Muscle layer of duodenum (tissue), 2 donors: ENCODE data around the gene NHLRC1.

ENCODE experiments used
- H3K27ac ChIP-seq: one replicate; pipeline ENCODE4 v1.7.0; 2013; ENCODE audit warnings: mild to moderate bottlenecking, low read length
- H3K27me3 ChIP-seq: one replicate; pipeline ENCODE4 v1.7.0; 2013; ENCODE audit warnings: low read depth, mild to moderate bottlenecking, control low read depth, low read length
- H3K36me3 ChIP-seq, 2 donors: one replicate each; pipeline ENCODE4 v1.7.0; 2013; ENCODE audit warnings: low read length in 2 of 2, control low read depth in 1 of 2, mild to moderate bottlenecking in 1 of 2; ENCODE audit not compliant: insufficient read depth in 2 of 2, control insufficient read depth in 1 of 2
- H3K4me1 ChIP-seq, 2 donors: one replicate each; pipeline ENCODE4 v1.7.0; 2013; ENCODE audit warnings: low read length in 2 of 2, mild to moderate bottlenecking in 2 of 2, control low read depth in 1 of 2, moderate library complexity in 1 of 2; ENCODE audit not compliant: insufficient read depth in 2 of 2, control insufficient read depth in 1 of 2
- H3K4me3 ChIP-seq, 2 donors: one replicate each; pipeline ENCODE4 v1.7.0; 2013; ENCODE audit warnings: low read length in 2 of 2, low read depth in 1 of 2, mild to moderate bottlenecking in 1 of 2
- H3K9me3 ChIP-seq, 2 donors: one replicate each; pipeline ENCODE4 v1.7.0; 2013; ENCODE audit warnings: low read length in 2 of 2, control low read depth in 1 of 2, mild to moderate bottlenecking in 1 of 2; ENCODE audit not compliant: control insufficient read depth in 1 of 2
- donor health status: healthy.

NHLRC1 gene

DNA sequence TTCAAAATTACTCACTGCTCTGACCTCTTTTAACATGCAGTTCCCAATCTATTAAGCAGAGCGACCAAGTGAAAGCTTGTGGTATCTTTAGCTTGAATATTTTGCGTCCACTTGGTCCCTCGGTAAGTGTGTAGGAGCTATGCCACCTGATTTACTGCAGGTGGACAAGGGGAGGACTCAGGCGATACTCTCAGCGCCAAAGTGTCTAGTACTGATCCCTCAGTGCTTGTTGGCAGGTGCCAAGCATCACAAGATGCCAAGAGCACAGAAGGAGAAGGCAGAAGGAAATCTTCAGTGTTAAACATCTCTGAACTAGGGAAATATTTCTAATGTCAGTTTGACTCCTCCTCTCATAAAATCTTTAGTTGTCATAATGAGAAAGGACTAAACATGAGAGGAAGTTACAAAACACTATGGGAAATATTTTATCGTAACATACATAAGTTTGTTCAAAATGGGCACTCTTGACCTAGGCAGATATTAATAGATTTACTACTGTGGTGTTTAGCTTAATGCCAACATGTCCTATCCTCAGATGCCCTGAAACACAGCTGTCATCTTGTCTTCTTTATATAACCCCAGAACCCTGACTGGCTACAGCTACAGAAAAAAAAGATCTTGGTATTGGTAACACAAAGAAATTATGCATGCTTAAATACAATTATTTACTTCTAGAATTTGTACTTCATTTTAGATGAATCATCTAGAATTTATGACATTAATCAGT is 19.5 kb downstream of the NHLRC1 start:
- Histone ChIP-seq H3K9me3 (peaks cover 0 to 7% of the 10 kb centered on the region in 2 donors), H3K27me3 (no peaks in the 10 kb centered on the region)

DNA sequence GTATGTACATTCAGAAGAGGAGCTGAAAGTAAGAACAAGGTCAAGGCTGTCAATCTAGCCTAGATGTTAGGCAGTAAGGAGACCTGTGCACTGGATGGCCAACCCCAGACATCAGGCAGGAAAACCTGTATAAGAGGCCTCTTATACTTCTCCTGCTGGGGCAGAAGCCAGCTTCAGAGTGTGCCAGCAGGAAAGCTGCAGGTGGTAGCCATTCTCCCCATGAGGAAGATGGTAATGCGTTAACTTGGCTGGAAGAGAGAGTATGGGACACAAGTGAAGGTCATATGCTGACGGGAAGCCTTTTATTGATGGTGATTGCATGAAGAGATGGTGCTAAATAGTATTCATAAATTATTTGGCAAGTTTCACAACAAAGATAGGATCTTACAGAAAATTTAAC is 20.6 kb downstream of the NHLRC1 start:
- H3K27me3 ChIP-seq, result no peaks in the 10 kb centered on the region

More for the DNA sequence above, 19.5 kb downstream of the NHLRC1 start:
- Histone ChIP-seq H3K36me3 (no peaks in the 10 kb centered on the region), H3K27ac (no peak overlapping the region), H3K4me1 (no peaks in the 10 kb centered on the region), H3K4me3 (no peak overlapping the region)

DNA sequence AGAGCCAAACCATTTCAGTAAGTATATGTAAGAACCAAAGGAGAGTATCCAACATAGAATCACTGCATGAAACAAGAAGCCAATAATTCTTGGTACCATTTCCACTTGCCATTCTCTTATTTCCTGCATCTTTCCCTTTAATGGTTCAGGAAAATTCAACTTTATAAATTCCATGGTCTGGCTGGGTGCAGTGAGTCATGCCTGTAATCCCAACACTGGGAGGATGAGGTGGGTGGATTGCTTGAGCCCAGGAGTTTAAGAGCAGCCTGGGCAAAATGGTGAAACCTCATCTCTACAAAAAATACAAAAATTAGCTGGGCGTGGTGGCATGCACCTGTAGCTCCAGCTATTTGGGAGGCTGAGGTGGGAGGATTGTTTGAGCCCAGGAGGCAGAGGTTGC is 21.2 kb downstream of the NHLRC1 start:
- Histone ChIP-seq H3K27ac (no peak overlapping the region), H3K4me1 (no peaks in the 10 kb centered on the region), H3K27me3 (no peaks in the 10 kb centered on the region), H3K4me3 (no peak overlapping the region), H3K36me3 (no peaks in the 10 kb centered on the region), H3K9me3 (no peaks in the 10 kb centered on the region)

More for the DNA sequence above, 20.6 kb downstream of the NHLRC1 start:
- no peaks in the 10 kb centered on the region for H3K36me3 ChIP-seq
- H3K27ac ChIP-seq, result no peak overlapping the region
- H3K4me3 ChIP-seq, result no peak overlapping the region
- no peaks in the 10 kb centered on the region for H3K4me1 ChIP-seq
- H3K9me3 ChIP-seq, result peaks cover 0 to 3% of the 10 kb centered on the region in 2 donors

DNA sequence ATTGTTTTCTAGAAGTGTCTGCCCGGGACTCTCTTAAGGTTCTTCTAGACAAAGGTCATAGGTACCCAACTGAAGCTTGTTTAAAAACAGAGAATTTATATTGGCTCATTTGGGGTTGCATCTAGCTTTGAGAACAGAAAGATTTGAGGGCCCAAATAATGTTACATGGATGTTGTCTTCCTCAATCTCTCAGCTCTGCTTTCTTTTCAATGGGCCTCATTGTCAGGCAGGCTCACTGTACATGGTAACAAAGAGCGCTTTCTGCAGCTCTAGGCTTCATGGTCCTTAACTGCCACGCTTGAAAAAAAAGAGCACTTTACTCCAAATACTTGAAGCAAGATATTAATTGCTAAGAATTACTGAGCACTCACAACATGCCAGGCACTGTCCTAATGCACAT is 22.2 kb downstream of the NHLRC1 start:
- Histone ChIP-seq H3K27ac (no peak overlapping the region), H3K4me3 (no peak overlapping the region), H3K9me3 (no peaks in the 10 kb centered on the region), H3K36me3 (no peaks in the 10 kb centered on the region), H3K4me1 (no peaks in the 10 kb centered on the region), H3K27me3 (no peaks in the 10 kb centered on the region)

DNA sequence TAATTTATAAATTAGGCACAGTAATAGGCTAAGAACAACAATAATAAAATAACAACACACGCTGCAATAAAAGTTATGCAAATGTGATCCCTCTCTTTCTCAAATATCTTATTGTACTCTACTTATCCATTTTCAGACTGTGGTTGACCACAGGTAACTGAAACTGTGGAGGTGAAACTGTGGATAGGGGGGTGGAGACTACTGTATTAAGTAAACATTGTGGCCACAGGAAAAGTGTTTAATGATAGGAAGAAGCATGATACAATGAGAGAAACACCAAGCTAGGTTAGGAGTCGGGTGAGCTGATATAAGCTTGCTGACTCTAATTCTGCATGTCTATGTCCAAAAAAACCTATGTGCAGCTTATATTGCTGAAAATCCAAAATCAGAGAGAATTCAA is 23.0 kb downstream of the NHLRC1 start:
- Histone ChIP-seq H3K4me3 (no peak overlapping the region), H3K9me3 (no peaks in the 10 kb centered on the region), H3K27me3 (no peaks in the 10 kb centered on the region), H3K36me3 (no peaks in the 10 kb centered on the region), H3K4me1 (no peaks in the 10 kb centered on the region), H3K27ac (no peak overlapping the region)

DNA sequence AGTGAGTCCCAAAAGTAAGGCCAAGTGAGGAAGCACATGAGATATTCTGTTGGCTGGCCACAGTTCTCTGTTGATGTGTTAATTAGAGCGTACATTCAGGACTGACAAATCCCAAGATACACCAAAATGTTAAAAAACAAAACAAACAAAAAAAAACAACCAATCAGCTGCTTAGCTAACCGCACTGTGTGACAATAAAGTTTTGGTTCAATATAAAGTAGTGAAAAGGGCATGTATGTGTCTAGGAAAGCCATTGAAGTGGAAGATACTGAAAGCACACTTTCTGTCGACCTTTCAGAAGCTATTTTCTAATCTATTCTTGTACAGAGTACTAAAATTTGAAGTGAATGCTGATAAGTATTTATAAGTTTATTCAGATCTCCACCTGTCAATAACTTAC is 26.1 kb downstream of the NHLRC1 start:
- Histone ChIP-seq H3K4me3 (no peak overlapping the region), H3K27me3 (no peaks in the 10 kb centered on the region), H3K9me3 (no peaks in the 10 kb centered on the region), H3K4me1 (no peaks in the 10 kb centered on the region), H3K36me3 (no peaks in the 10 kb centered on the region), H3K27ac (no peak overlapping the region)

DNA sequence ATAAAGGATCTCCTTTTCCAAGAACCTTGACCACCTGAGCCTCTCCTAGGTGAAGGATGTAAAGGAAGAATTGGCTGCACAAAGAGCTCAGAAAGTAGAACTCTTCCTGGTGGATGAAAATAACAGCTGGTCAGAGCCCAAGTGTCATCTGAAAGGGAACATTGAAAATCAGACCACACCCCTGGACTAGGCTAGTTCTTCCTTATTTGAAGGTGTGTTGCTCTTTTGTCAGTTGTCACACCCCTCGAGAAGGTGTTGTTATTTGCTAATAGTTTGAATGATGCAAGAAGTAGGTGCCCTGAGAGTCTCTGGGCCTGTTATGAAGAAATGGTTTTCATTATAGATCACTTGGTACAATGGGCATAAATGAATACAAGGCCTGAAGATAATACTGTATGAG is 31.1 kb downstream of the NHLRC1 start:
- Histone ChIP-seq H3K9me3 (no peaks in the 10 kb centered on the region), H3K36me3 (no peaks in the 10 kb centered on the region), H3K27me3 (no peaks in the 10 kb centered on the region), H3K4me1 (no peaks in the 10 kb centered on the region), H3K27ac (no peak overlapping the region), H3K4me3 (no peak overlapping the region)

DNA sequence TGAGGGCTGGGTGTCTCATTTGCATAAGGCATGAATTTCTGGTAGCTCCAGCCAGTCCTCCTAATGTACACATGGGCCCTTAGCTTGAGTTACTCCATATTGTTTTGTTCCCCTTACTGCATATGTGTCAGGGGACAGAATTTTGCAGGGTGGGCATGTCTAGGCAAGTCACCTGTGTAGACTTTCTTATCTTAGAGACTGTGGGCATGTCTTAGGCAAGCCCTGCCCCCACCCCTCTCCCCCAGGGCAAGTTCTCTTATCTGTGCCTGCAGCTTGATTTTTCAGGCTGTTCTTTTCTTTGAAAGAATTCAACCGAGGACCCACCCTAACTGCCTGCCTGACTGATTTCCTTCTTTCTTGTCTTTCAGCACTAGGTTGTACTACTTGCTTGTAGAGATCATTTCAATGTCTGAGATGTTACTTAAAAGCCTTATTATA is 32.1 kb downstream of the NHLRC1 start:
- Histone ChIP-seq H3K4me3 (no peak overlapping the region), H3K27me3 (no peaks in the 10 kb centered on the region), H3K9me3 (no peaks in the 10 kb centered on the region)

DNA sequence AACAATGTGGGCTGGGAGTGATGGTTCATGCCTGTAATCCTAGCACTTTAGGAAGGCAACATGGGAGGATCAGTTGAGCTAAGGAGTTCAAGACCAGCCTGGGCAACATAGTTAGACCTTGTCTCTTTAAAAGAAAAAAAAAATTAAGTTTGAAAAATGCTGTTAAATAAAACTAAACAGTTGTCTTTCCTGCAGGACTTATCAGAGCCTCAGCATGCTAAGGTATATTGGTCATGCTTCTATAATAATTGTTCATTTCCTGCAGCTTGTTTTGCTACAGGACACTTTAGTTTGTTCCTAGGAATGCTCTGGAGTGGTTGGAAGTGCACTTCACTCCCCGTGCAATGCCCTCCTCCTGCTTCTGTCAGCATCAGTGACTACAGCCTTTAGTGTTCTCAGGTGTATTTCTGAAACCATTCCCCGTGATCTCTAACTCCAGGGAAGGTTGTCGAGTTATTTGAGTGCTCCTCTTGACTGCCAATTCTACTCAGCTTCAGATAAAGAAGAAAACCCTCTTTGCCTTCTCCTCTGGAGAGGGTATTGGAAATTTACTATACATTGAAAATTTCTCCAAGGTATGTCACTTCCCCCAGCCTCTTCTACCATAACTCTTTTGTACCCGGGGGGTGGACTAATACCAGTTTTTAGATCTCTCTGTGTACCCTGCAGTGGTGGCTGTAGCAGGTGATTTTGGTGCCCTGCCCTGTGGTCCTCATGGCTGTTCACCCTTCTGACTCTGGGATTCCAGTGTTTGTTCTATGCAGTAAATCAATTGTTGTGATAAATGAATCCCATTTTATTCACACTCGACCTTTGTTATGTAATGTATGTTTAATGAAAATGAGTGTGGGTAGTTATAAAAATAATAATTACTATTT is 33.8 kb downstream of the NHLRC1 start:
- H3K27ac ChIP-seq, result no peak overlapping the region
- H3K9me3 ChIP-seq, result no peaks in the 10 kb centered on the region
- H3K4me3 ChIP-seq, result no peak overlapping the region
- H3K27me3 ChIP-seq, result no peaks in the 10 kb centered on the region
- no peaks in the 10 kb centered on the region for H3K36me3 ChIP-seq
- no peaks in the 10 kb centered on the region for H3K4me1 ChIP-seq

More for the DNA sequence above, 32.1 kb downstream of the NHLRC1 start:
- Histone ChIP-seq H3K36me3 (no peaks in the 10 kb centered on the region), H3K27ac (no peak overlapping the region), H3K4me1 (no peaks in the 10 kb centered on the region)

DNA sequence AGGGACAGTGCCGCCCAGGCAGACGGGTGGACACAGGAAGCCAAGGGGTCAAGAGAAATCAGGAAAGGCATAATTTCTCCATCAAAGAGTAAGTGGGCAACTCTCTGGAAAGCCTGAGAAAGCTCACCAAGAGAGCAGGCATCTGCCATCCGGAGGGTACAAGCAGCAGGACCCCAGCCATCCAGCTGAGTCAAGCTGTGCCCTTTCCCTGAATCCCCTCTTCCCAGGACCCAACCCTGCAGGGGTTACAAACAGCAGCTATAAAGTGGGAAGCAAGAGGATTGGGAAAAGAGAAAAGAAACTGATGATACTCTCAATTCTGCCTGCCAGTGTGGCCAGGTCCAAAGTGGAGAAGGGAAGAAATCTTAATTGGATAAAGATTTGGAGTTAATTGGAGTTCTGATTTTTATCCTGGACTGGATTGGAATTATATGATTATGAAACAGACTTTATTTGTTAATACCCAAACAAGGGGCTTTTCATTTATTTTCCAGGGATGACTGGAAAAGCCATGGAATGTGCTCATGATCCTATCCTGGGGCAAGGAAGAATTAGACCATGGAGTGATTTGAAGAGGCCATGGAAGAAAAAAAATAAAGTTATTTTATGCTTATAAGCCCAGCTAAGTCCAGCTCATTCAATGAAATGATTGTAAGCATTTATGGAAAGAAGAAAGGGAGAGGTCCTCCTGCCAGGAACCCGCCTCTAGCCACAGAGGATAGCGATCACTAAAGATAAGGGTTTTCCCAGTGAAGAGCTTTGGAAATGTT is 34.9 kb downstream of the NHLRC1 start:
- Histone ChIP-seq H3K9me3 (no peaks in the 10 kb centered on the region), H3K4me3 (no peak overlapping the region), H3K27me3 (no peaks in the 10 kb centered on the region), H3K4me1 (no peaks in the 10 kb centered on the region), H3K27ac (no peak overlapping the region), H3K36me3 (no peaks in the 10 kb centered on the region)

DNA sequence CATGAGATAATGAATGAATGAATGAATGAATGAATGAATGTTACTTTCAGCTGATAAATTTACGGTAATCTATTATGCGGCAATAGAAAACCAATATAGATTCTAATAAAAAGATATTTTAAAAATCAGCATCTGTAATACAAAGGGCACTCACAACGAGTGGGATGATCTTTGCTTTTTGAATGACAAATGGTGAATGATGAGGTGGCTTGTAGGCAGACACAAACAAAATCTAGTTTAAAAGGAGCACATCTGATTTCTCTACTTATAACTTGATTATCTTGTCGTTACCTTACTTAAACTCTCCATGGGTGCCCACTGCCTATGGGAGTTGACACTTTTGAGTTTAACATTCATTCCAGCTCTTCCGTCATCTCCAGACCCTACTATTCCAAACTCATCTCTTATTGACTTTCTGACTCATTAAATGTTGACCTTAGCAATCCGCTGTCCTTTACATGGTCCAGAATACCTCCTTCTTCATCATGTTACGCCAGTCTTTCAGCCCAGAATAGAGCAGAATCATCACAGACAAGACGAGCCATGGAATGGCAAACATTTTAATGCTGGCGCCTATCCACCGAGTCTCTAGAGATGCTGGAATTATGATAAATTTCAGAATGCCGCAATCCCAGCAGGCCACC is 41.3 kb downstream of the NHLRC1 start:
- Histone ChIP-seq H3K27ac (no peak overlapping the region), H3K4me3 (no peak overlapping the region), H3K4me1 (no peaks in the 10 kb centered on the region), H3K36me3 (no peaks in the 10 kb centered on the region), H3K27me3 (no peaks in the 10 kb centered on the region), H3K9me3 (no peaks in the 10 kb centered on the region)
